ENCODE data around the gene URB2. TPM values are rescaled to one million over a fixed set of nuclear protein-coding genes. Genes with fewer than 3 reads are reported as not detected.

URB2 gene
- total and polyA plus RNA-seq, 2 of the 13 experiments (the other 11 are each of a cell fraction or from before 2014, with no cell fraction given) = 4.0 to 17.6 TPM

GRCh38 chr1:229596925-229597699 is 28.9 kb upstream of the URB2 start:
- in situ Hi-C loops (cut with HindIII; ENCODE audit: extremely low pct_ligation_motif_present, low pct_unique_long_range_greater_than_20kb) (no loop called here), intact Hi-C loops (cut with micrococcal nuclease; ENCODE audit: unreplicated experiment) (no loop called here)
- Histone ChIP-seq H3K79me2 (ENCODE audit: insufficient read depth, low read length) (no peaks in the 10 kb centered on the region), H3K27ac (ENCODE audit: extremely low read length, insufficient read depth, low read length) (no peak overlapping the region), H3K4me3 (replicated peaks in 1 of 3; ENCODE audit: insufficient read depth in 1 of 3, low read depth in 2 of 3, low read length in 3 of 3) (no peak overlapping the region), H3K4me2 (ENCODE audit: low read depth, low read length) (no peak overlapping the region), H4K20me1 (ENCODE audit: insufficient read depth, low read length) (no peaks in the 10 kb centered on the region), H3K9me3 (ENCODE audit: low read length) (no peaks in the 10 kb centered on the region), H3K4me1 (ENCODE audit: insufficient read depth, low read length) (no peaks in the 10 kb centered on the region), H3K36me3 (replicated peaks in 1 of 2; ENCODE audit: control insufficient read depth in 1 of 2, insufficient read depth in 2 of 2, low read length in 2 of 2) (peaks cover 8 to 40% of the 10 kb centered on the region in 2 experiments; a peak in 4 of 5 replicates), H3K27me3 (ENCODE audit: control insufficient read depth in 1 of 2, insufficient read depth in 2 of 2, low read length in 2 of 2) (no peaks in the 10 kb centered on the region), H3K9ac (ENCODE audit: insufficient read depth, low read depth, low read length) (no peak overlapping the region), H2AFZ (ENCODE audit: low read length) (no peak overlapping the region)
- no peak for FAIRE-seq
- ATAC-seq = no peak
- no peak for TF ChIP-seq ZBTB7B (CRISPR knock-in tag; IDR thresholded peaks at IDR 0.05)
- TF ChIP-seq ELF3 (CRISPR knock-in tag; IDR thresholded peaks at IDR 0.05) = no peak
- TF ChIP-seq ZFP1 (CRISPR knock-in tag; IDR thresholded peaks at IDR 0.05) = no peak
- TF ChIP-seq ZC3H13 (CRISPR knock-in tag; IDR thresholded peaks at IDR 0.05) = no peak
- TF ChIP-seq NFKBIZ (CRISPR knock-in tag; IDR thresholded peaks at IDR 0.05) = no peak
- no peak for TF ChIP-seq MXI1 (IDR thresholded peaks at IDR 0.05; ENCODE audit: borderline replicate concordance, low read depth, low read length)
- no peak for TF ChIP-seq ZNF451 (CRISPR knock-in tag; IDR thresholded peaks at IDR 0.05)
- no peak for TF ChIP-seq PAF1 (CRISPR knock-in tag; IDR thresholded peaks at IDR 0.05)
- TF ChIP-seq ZFP37 (CRISPR knock-in tag; IDR thresholded peaks at IDR 0.05; ENCODE audit: borderline replicate concordance) = no peak
- no peak for TF ChIP-seq RNF2 (conservative IDR thresholded peaks at IDR 0.05; ENCODE audit: low read depth)
- no peak for TF ChIP-seq ZNF142 (CRISPR knock-in tag; IDR thresholded peaks at IDR 0.05)
- no peak for TF ChIP-seq KDM1A (CRISPR knock-in tag; IDR thresholded peaks at IDR 0.05)
- no peak for TF ChIP-seq CREB1 (IDR thresholded peaks at IDR 0.05)
- no peak for TF ChIP-seq CREB1 (CRISPR knock-in tag; IDR thresholded peaks at IDR 0.05)
- TF ChIP-seq CENPBD1 (CRISPR knock-in tag; IDR thresholded peaks at IDR 0.05; ENCODE audit: borderline replicate concordance, low read depth) = no peak
- no peak for TF ChIP-seq ZNF343 (CRISPR knock-in tag; IDR thresholded peaks at IDR 0.05)
- TF ChIP-seq SATB2 (CRISPR knock-in tag; IDR thresholded peaks at IDR 0.05) = no peak
- TF ChIP-seq PBX2 (CRISPR knock-in tag; IDR thresholded peaks at IDR 0.05) = no peak
- no peak for TF ChIP-seq RFXANK (CRISPR knock-in tag; IDR thresholded peaks at IDR 0.05)
- TF ChIP-seq TFDP2 (CRISPR knock-in tag; IDR thresholded peaks at IDR 0.05) = no peak
- no peak for DNase-seq (ENCODE audit: low spot score)
- 100% methylated on average over 7 of the region's 7 CpGs for WGBS (ENCODE audit: low lambda C conversion rate)
- ChIA-PET CTCF (ENCODE audit: low intra/inter-chr PET ratio, low total read pairs) (no interaction called here), POLR2A (no interaction called here)
- no TSS peak for BruUV-seq (replicated peaks)
